Measurements from ENCODE around the gene ARHGAP45. TPM values are rescaled to one million over a fixed set of nuclear protein-coding genes. Genes with fewer than 3 reads are reported as not detected.

ARHGAP45 gene
- total and polyA plus RNA-seq, 9 of the 15 experiments (the other 6 are each of a cell fraction or from before 2014, with no cell fraction given): 0.08 to 22.1 (median 4.2) TPM

- TF ChIP-seq CREB3L1 (IDR thresholded peaks at IDR 0.05; ENCODE audit: borderline replicate concordance, low read depth): no peak
- no peak for TF ChIP-seq ZNF445 (CRISPR knock-in tag; IDR thresholded peaks at IDR 0.05; ENCODE audit: low read depth)
- peak; percentile 82 to 97 for TF ChIP-seq RCOR1 (IDR thresholded peaks at IDR 0.05; ENCODE audit: borderline replicate concordance in 1 of 2, low read depth in 2 of 2, low read length in 2 of 2)
- TF ChIP-seq ZBTB33 (CRISPR knock-in tag; IDR thresholded peaks at IDR 0.05): peak; percentile 62
- TF ChIP-seq ZNF124 (CRISPR knock-in tag; IDR thresholded peaks at IDR 0.05): no peak
- TF ChIP-seq PCBP2 (IDR thresholded peaks at IDR 0.05; ENCODE audit: low read depth, low read length, poor library complexity, severe bottlenecking): no peak
- TF ChIP-seq ZNF57 (CRISPR knock-in tag; IDR thresholded peaks at IDR 0.05): no peak
- no peak for TF ChIP-seq STAT5A (IDR thresholded peaks at IDR 0.05; ENCODE audit: borderline replicate concordance, low read length)
- no peak for TF ChIP-seq CHCHD3 (CRISPR knock-in tag; IDR thresholded peaks at IDR 0.05)
- no peak for TF ChIP-seq EP400 (IDR thresholded peaks at IDR 0.05)
- TF ChIP-seq ZBTB7A (IDR thresholded peaks at IDR 0.05; ENCODE audit: borderline replicate concordance, control insufficient read depth, low read depth, low read length): peak; percentile 77
- TF ChIP-seq ATF6 (CRISPR knock-in tag; IDR thresholded peaks at IDR 0.05): no peak
- no peak for TF ChIP-seq HMGXB4 (CRISPR knock-in tag; IDR thresholded peaks at IDR 0.05)
- TF ChIP-seq MAZ (CRISPR knock-in tag; conservative IDR thresholded peaks at IDR 0.05 in 1 of 2, IDR thresholded peaks at IDR 0.05 in 1 of 2): 0 out of 4 replicates have a peak, but pooled peaks of 1 of the 2 experiments have one; percentile 18
- TF ChIP-seq CEBPB (tag; IDR thresholded peaks at IDR 0.05): 0 out of 2 replicates have a peak, but pooled peaks have one; percentile 19
- no peak for TF ChIP-seq SIN3B (IDR thresholded peaks at IDR 0.05; ENCODE audit: low read depth)
- TF ChIP-seq HDAC2 (IDR thresholded peaks at IDR 0.05): peak; percentile 60; the same call in 1 of the 2 replicates
Measured at GRCh38 chr19:1068009-1069001, 1.3 kb downstream of the ARHGAP45 start (continued).
